Epithelial cell of esophagus (primary cell): ENCODE results near the gene DDX50.
"Not testable (repeated sequence)": the region's sequence is repeated elsewhere in the genome, so short reads cannot be mapped to it uniquely, and the experiment has no call there.

Experiments used
- DNase-seq: peaks from one replicate; pipeline ENCODE4 v3.0.0; 2010; ENCODE audit warnings: low read depth
- H3K4me3 ChIP-seq: 2 replicates; pipeline ENCODE4 v1.5.1; 2011; ENCODE audit warnings: mild to moderate bottlenecking, low read length, control low read depth
- TF ChIP-seq, protein P1 (sequence below): IDR thresholded peaks from 2 replicates; pipeline ENCODE4 v1.5.1; 2011; ENCODE audit warnings: low read depth, mild to moderate bottlenecking, low read length, control low read depth, inconsistent platforms; ENCODE audit not compliant: insufficient read depth; ENCODE audit errors: missing control alignments

DDX50 gene

GRCh38 chr10:68901105-68901927, at the start of gene DDX50:
Gene DDX50, plus strand, starts transcription at chr10:68901315. Its CDS starts 70 bp downstream, at chr10:68901385.
- H3K4me3 ChIP-seq: peak within 1 kb of the TSS; percentile 94
- TF ChIP-seq, protein P1, sequence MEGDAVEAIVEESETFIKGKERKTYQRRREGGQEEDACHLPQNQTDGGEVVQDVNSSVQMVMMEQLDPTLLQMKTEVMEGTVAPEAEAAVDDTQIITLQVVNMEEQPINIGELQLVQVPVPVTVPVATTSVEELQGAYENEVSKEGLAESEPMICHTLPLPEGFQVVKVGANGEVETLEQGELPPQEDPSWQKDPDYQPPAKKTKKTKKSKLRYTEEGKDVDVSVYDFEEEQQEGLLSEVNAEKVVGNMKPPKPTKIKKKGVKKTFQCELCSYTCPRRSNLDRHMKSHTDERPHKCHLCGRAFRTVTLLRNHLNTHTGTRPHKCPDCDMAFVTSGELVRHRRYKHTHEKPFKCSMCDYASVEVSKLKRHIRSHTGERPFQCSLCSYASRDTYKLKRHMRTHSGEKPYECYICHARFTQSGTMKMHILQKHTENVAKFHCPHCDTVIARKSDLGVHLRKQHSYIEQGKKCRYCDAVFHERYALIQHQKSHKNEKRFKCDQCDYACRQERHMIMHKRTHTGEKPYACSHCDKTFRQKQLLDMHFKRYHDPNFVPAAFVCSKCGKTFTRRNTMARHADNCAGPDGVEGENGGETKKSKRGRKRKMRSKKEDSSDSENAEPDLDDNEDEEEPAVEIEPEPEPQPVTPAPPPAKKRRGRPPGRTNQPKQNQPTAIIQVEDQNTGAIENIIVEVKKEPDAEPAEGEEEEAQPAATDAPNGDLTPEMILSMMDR: no peak
- peak; percentile 99 for DNase-seq

- no peak overlapping the region for H3K4me3 ChIP-seq
- TF ChIP-seq, protein P1: no peak
- DNase-seq: no peak
These were observed 44.8 kb upstream of the DDX50 start for GRCh38 chr10:68856352-68856751.

- no peak for DNase-seq
- no peak overlapping the region for H3K4me3 ChIP-seq
- TF ChIP-seq, protein P1: no peak
These were observed 44.1 kb upstream of the DDX50 start for GRCh38 chr10:68857005-68857404.

- no peak overlapping the region for H3K4me3 ChIP-seq
- TF ChIP-seq, protein P1: no peak
- DNase-seq: peak; percentile 6
These were observed 39.9 kb upstream of the DDX50 start for GRCh38 chr10:68861253-68861652.

DNA sequence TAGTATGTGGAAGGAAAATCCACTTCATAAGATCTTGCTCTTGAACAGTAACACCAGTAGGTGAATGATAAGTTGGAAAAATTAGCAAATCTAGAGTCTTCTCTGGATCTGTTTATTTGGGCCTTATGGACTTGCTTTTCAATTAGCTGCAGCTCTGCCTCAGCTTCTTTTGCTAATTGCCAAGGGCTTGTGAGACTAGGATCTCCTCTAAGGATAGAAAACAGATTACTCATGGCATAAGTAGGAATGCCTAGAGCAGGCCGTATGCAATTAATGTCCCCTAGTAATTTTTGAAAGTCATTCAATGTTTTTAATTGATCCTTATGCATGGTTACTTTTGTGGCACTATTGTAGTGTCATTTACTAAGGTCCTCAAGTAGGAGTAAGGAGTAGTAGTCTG, 36.5 kb upstream of the DDX50 start:
- H3K4me3 ChIP-seq: no peak overlapping the region
- TF ChIP-seq, protein P1: no peak
- no peak for DNase-seq

- H3K4me3 ChIP-seq, DNase-seq: not testable (repeated sequence)
These were observed 32.9 kb upstream of the DDX50 start for GRCh38 chr10:68868173-68868572.

GRCh38 chr10:68869623-68870022, 31.5 kb upstream of the DDX50 start:
- TF ChIP-seq, protein P1: no peak
- no peak overlapping the region for H3K4me3 ChIP-seq
- DNase-seq: no peak
